T follicular helper cell (primary cell): ENCODE data around the gene APOA4.

Source experiments
- DNase-seq: peaks from one replicate; pipeline ENCODE4 v3.0.0-alpha.2; 2020; ENCODE audit warnings: low read depth

APOA4 gene

DNA sequence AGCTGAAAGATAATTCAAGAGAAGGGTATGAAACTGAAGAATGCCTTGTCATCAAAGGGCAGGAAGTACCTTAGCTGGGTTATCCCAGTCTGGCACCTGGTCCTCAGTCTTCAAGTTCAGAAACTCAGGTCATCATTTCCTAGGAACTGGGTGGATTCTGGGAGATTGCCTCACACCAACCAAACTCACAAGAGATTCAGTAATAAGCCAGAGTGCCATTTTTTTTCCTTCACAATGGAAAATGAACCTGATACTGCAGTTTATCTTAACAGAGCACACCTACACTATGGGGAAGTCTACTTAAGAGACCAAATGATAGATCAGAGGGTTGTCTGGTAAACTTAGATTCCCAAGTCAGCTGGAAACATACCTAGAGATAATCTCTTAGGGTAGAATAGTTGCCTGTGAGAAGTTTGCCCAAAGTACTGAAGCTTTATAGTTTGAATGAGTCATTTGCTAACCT, 46.6 kb downstream of the APOA4 start:
- no peak for DNase-seq

GRCh38 chr11:116775975-116776374, 47.1 kb downstream of the APOA4 start:
- no peak for DNase-seq

- DNase-seq = no peak
Measured at GRCh38 chr11:116774661-116775060, 48.4 kb downstream of the APOA4 start.

DNA sequence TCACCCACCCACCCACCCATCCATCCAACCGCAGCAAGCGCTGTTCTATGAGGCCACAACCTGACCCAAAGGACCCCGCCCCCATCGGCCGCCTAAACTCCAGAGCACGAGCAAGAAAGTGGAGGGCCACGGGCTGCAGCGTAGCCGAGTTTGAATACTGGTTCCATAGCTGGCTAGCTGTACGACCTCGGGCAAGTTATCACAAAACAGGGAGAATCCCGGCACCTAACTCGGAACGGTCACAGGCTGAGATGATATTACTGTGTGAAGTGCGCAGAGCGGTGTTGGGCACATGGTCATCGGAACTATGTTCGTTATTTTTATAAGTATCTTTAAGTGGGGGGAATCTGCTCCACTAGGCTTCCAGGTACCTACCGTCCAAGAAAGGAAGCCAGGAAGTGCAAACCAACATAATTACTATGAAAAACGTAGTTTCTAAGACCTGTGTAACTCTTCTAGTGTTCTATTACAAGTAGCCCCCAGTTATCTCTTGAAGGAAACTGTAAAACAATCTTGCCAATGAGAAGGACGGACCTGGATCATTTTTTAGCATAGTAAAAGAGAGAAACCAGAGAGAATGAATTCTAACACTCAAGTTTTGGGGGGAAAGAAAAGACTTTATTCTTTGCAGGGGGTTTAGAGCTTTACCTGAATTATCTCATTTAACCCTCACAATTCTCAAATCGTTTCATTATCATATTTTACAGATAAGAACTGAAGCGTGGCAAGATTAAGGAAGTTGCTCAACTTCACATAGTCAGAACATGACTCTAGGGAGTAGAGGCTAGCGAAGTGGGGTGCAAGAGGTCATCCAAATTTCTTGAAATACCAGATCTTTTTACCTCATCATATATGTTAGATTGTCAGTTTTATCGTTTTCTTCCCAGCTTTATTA, 49.7 kb downstream of the APOA4 start:
- no peak for DNase-seq

GRCh38 chr11:116772443-116773202, 50.5 kb downstream of the APOA4 start, which contains the start of gene BUD13:
BUD13 (minus strand) TSS chr11:116772987; CDS start chr11:116772964, 23 bp downstream.
- peak; percentile 89 for DNase-seq

- no peak for DNase-seq
Measured at GRCh38 chr11:116771935-116772334, 51.2 kb downstream of the APOA4 start.
